ENCODE data around the gene ARL11.

Gene ARL11

GRCh38 chr13:49676581-49677298, 48.4 kb downstream of the ARL11 start:
- no CpG with 5 or more reads among the region's 6 CpGs for WGBS (ENCODE audit: extremely low coverage, insufficient coverage, low lambda C conversion rate)
- Histone ChIP-seq H3K79me1 (ENCODE audit: low read length) (peaks cover 10% of the 10 kb centered on the region), H3K4me3 (ENCODE audit: low read length) (no peak overlapping the region), H2AK5ac (ENCODE audit: low read length) (no peak overlapping the region), H3K56ac (ENCODE audit: low read length) (no peak overlapping the region), H3K23ac (ENCODE audit: low read length) (no peak overlapping the region), H3K18ac (ENCODE audit: low read length) (no peak overlapping the region), H3K27me3 (ENCODE audit: insufficient read depth, low read length, poor library complexity) (no peaks in the 10 kb centered on the region), H3K27ac (ENCODE audit: low read depth, low read length) (no peak overlapping the region), H4K8ac (ENCODE audit: low read depth, low read length) (no peak overlapping the region), H3K4me1 (ENCODE audit: control insufficient read depth, low read depth, low read length) (no peaks in the 10 kb centered on the region), H2BK15ac (replicated peaks; ENCODE audit: low read depth) (no peak overlapping the region), H3K79me2 (ENCODE audit: control insufficient read depth, insufficient read depth, low read length) (peaks cover 18% of the 10 kb centered on the region), H3K4ac (ENCODE audit: low read depth, low read length) (no peak overlapping the region), H3K9ac (ENCODE audit: low read length) (no peak overlapping the region), H3K36me3 (ENCODE audit: control insufficient read depth, insufficient read depth, low read length) (peaks cover 3% of the 10 kb centered on the region), H2BK5ac (ENCODE audit: low read length) (no peak overlapping the region), H3K4me2 (ENCODE audit: low read length) (no peak overlapping the region), H4K5ac (ENCODE audit: low read length) (no peak overlapping the region), H2BK120ac (ENCODE audit: low read depth, low read length) (no peak overlapping the region)
- no peak for DNase-seq

- no peak overlapping the region for H2BK15ac ChIP-seq (replicated peaks; ENCODE audit: low read depth)
- no peak overlapping the region for H3K23ac ChIP-seq (ENCODE audit: low read length)
- peaks cover 3% of the 10 kb centered on the region for H3K36me3 ChIP-seq (ENCODE audit: control insufficient read depth, insufficient read depth, low read length)
- H3K9ac ChIP-seq (ENCODE audit: low read length) = no peak overlapping the region
- H3K56ac ChIP-seq (ENCODE audit: low read length) = no peak overlapping the region
- no peak overlapping the region for H3K4me2 ChIP-seq (ENCODE audit: low read length)
- no CpG with 5 or more reads among the region's 48 CpGs for WGBS (ENCODE audit: extremely low coverage, insufficient coverage, low lambda C conversion rate)
- H4K5ac ChIP-seq (ENCODE audit: low read length) = no peak overlapping the region
- DNase-seq = no peak
- no peak overlapping the region for H3K4ac ChIP-seq (ENCODE audit: low read depth, low read length)
- no peak overlapping the region for H2BK120ac ChIP-seq (ENCODE audit: low read depth, low read length)
- H4K8ac ChIP-seq (ENCODE audit: low read depth, low read length) = no peak overlapping the region
- peaks cover 13% of the 10 kb centered on the region for H3K79me1 ChIP-seq (ENCODE audit: low read length)
- no peaks in the 10 kb centered on the region for H3K4me1 ChIP-seq (ENCODE audit: control insufficient read depth, low read depth, low read length)
- no peak overlapping the region for H3K4me3 ChIP-seq (ENCODE audit: low read length)
- H2BK5ac ChIP-seq (ENCODE audit: low read length) = no peak overlapping the region
- H3K79me2 ChIP-seq (ENCODE audit: control insufficient read depth, insufficient read depth, low read length) = peaks cover 29% of the 10 kb centered on the region
- H3K27ac ChIP-seq (ENCODE audit: low read depth, low read length) = no peak overlapping the region
- H3K27me3 ChIP-seq (ENCODE audit: insufficient read depth, low read length, poor library complexity) = no peaks in the 10 kb centered on the region
- H2AK5ac ChIP-seq (ENCODE audit: low read length) = no peak overlapping the region
- H3K18ac ChIP-seq (ENCODE audit: low read length) = no peak overlapping the region
Observed at GRCh38 chr13:49678191-49678914, 50.0 kb downstream of the ARL11 start.

GRCh38 chr13:49679246-49679645, 50.9 kb downstream of the ARL11 start:
- no peak overlapping the region for H3K23ac ChIP-seq (ENCODE audit: low read length)
- H3K4me3 ChIP-seq (ENCODE audit: low read length) = no peak overlapping the region
- no peak overlapping the region for H4K8ac ChIP-seq (ENCODE audit: low read depth, low read length)
- H3K79me1 ChIP-seq (ENCODE audit: low read length) = peaks cover 15% of the 10 kb centered on the region
- no peaks in the 10 kb centered on the region for H3K4me1 ChIP-seq (ENCODE audit: control insufficient read depth, low read depth, low read length)
- no peak overlapping the region for H2BK15ac ChIP-seq (replicated peaks; ENCODE audit: low read depth)
- H3K56ac ChIP-seq (ENCODE audit: low read length) = no peak overlapping the region
- H3K36me3 ChIP-seq (ENCODE audit: control insufficient read depth, insufficient read depth, low read length) = peaks cover 3% of the 10 kb centered on the region
- no peak overlapping the region for H2BK5ac ChIP-seq (ENCODE audit: low read length)
- H3K27ac ChIP-seq (ENCODE audit: low read depth, low read length) = no peak overlapping the region
- H2BK120ac ChIP-seq (ENCODE audit: low read depth, low read length) = no peak overlapping the region
- no CpG with 5 or more reads among the region's 3 CpGs for WGBS (ENCODE audit: extremely low coverage, insufficient coverage, low lambda C conversion rate)
- DNase-seq = no peak
- no peaks in the 10 kb centered on the region for H3K27me3 ChIP-seq (ENCODE audit: insufficient read depth, low read length, poor library complexity)
- no peak overlapping the region for H2AK5ac ChIP-seq (ENCODE audit: low read length)
- no peak overlapping the region for H4K5ac ChIP-seq (ENCODE audit: low read length)
- H3K9ac ChIP-seq (ENCODE audit: low read length) = no peak overlapping the region
- no peak overlapping the region for H3K4me2 ChIP-seq (ENCODE audit: low read length)
- H3K79me2 ChIP-seq (ENCODE audit: control insufficient read depth, insufficient read depth, low read length) = peaks cover 32% of the 10 kb centered on the region
- no peak overlapping the region for H3K18ac ChIP-seq (ENCODE audit: low read length)
- H3K4ac ChIP-seq (ENCODE audit: low read depth, low read length) = no peak overlapping the region

- Histone ChIP-seq H4K8ac (ENCODE audit: low read depth, low read length) (no peak overlapping the region), H2AK5ac (ENCODE audit: low read length) (no peak overlapping the region), H3K36me3 (ENCODE audit: control insufficient read depth, insufficient read depth, low read length) (peaks cover 1% of the 10 kb centered on the region), H3K4me1 (ENCODE audit: control insufficient read depth, low read depth, low read length) (no peaks in the 10 kb centered on the region), H3K79me1 (ENCODE audit: low read length) (peaks cover 10% of the 10 kb centered on the region), H3K56ac (ENCODE audit: low read length) (no peak overlapping the region), H2BK120ac (ENCODE audit: low read depth, low read length) (no peak overlapping the region), H3K9ac (ENCODE audit: low read length) (no peak overlapping the region), H3K27me3 (ENCODE audit: insufficient read depth, low read length, poor library complexity) (no peaks in the 10 kb centered on the region), H4K5ac (ENCODE audit: low read length) (no peak overlapping the region), H3K4me2 (ENCODE audit: low read length) (no peak overlapping the region), H3K4ac (ENCODE audit: low read depth, low read length) (no peak overlapping the region), H3K23ac (ENCODE audit: low read length) (no peak overlapping the region), H2BK15ac (replicated peaks; ENCODE audit: low read depth) (no peak overlapping the region), H3K27ac (ENCODE audit: low read depth, low read length) (no peak overlapping the region), H3K18ac (ENCODE audit: low read length) (no peak overlapping the region), H2BK5ac (ENCODE audit: low read length) (no peak overlapping the region), H3K79me2 (ENCODE audit: control insufficient read depth, insufficient read depth, low read length) (peaks cover 29% of the 10 kb centered on the region), H3K4me3 (ENCODE audit: low read length) (no peak overlapping the region)
- no CpG with 5 or more reads among the region's 4 CpGs for WGBS (ENCODE audit: extremely low coverage, insufficient coverage, low lambda C conversion rate)
- DNase-seq = no peak
Observed at GRCh38 chr13:49681842-49682435, 53.6 kb downstream of the ARL11 start.

Data from mesendoderm (in vitro differentiated cells).